Stimulated activated CD4-positive, alpha-beta T cell treated with anti-CD3 and anti-CD28 coated beads, Interleukin-12 subunit alpha, Interleukin-12 subunit beta, amount 100 ng/mL, for 4 hours (primary cell): ENCODE measurements around the gene GPR65.
"Not testable (repeated sequence)": the region's sequence is repeated elsewhere in the genome, so short reads cannot be mapped to it uniquely, and the experiment has no call there.

Source experiments
- DNase-seq: peaks from one replicate; pipeline ENCODE4 v3.0.0-alpha.2; 2020

Gene GPR65

GRCh38 chr14:88005978-88006851, 1.3 kb downstream of the GPR65 start:
- DNase-seq = peak; percentile 47

- DNase-seq = no peak
These were observed 2.7 kb downstream of the GPR65 start for GRCh38 chr14:88007608-88008007.

GRCh38 chr14:88008039-88008742, 3.3 kb downstream of the GPR65 start:
- no peak for DNase-seq

GRCh38 chr14:88009486-88009885, 4.6 kb downstream of the GPR65 start:
- DNase-seq = no peak

GRCh38 chr14:88010331-88010730, 5.4 kb downstream of the GPR65 start:
- no peak for DNase-seq

GRCh38 chr14:88012495-88012894, 7.6 kb downstream of the GPR65 start:
- DNase-seq = no peak

- peak; percentile 15 for DNase-seq
These were observed 8.9 kb downstream of the GPR65 start for GRCh38 chr14:88013750-88014349.

- DNase-seq = no peak
These were observed 11.8 kb downstream of the GPR65 start for GRCh38 chr14:88016768-88017167.

GRCh38 chr14:88017535-88017934, 12.6 kb downstream of the GPR65 start:
- no peak for DNase-seq

- DNase-seq = no peak
These were observed 18.8 kb downstream of the GPR65 start for GRCh38 chr14:88023658-88024187.

GRCh38 chr14:88024252-88025086, 19.5 kb downstream of the GPR65 start:
- not testable (repeated sequence) for DNase-seq

- DNase-seq = no peak
These were observed 20.4 kb downstream of the GPR65 start for GRCh38 chr14:88025313-88025712.

- DNase-seq = no peak
These were observed 22.0 kb downstream of the GPR65 start for GRCh38 chr14:88026890-88027289.

- no peak for DNase-seq
These were observed 24.6 kb downstream of the GPR65 start for GRCh38 chr14:88029500-88029899.

GRCh38 chr14:88030079-88030478, 25.1 kb downstream of the GPR65 start:
- DNase-seq = no peak

- no peak for DNase-seq
These were observed 26.0 kb downstream of the GPR65 start for GRCh38 chr14:88030892-88031291.

- no peak for DNase-seq
These were observed 27.4 kb downstream of the GPR65 start for GRCh38 chr14:88032373-88032772.

- no peak for DNase-seq
These were observed 29.1 kb downstream of the GPR65 start for GRCh38 chr14:88034076-88034475.

- no peak for DNase-seq
These were observed 31.5 kb downstream of the GPR65 start for GRCh38 chr14:88036422-88036821.

GRCh38 chr14:88037325-88037724, 32.4 kb downstream of the GPR65 start:
- no peak for DNase-seq

- DNase-seq = no peak
These were observed 34.3 kb downstream of the GPR65 start for GRCh38 chr14:88039197-88039596.

GRCh38 chr14:88040146-88040545, 35.2 kb downstream of the GPR65 start:
- no peak for DNase-seq
